Uterus (tissue), 2 donors: ENCODE data around the gene TADA2B.

Experiments
- POLR2A ChIP-seq, 2 donors: fragments of 450-650 bp; IDR thresholded peaks; one replicate each; pipeline ENCODE4 v1.6.1; 2016; ENCODE audit warnings: antibody characterized with exemption in 2 of 2, mild to moderate bottlenecking in 1 of 2, moderate library complexity in 1 of 2
- TF ChIP-seq, protein P1 (sequence below), 4 experiments: fragments of 200-600 bp in 2 of 4; fragments of 450-650 bp in 2 of 4; sonication (generic) in 2 of 4; IDR thresholded peaks; one replicate each; pipeline ENCODE4 v1.5.1; 2016 to 2019; ENCODE audit warnings: antibody characterized with exemption in 4 of 4, mild to moderate bottlenecking in 2 of 4, moderate library complexity in 1 of 4

DNA sequence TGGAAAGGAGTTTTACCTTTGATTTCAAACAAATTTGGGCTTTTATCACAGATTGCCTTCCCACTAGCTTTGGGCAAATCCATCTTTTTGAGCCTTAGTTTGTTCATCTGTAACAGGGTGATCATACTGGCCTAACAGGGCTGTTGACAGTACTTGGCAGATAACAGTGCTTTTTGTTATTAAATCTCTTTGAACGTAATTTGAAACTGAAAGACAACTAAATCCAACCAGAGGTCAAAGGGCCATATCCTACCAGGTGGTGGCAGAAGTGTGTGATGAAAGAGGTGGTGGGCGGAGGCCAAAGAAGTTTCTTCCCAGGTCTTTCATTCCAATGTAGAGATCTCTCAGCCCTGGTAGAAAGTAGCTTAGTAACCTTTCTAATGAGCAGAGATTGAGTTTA is 35.2 kb upstream of the TADA2B start:
- TF ChIP-seq, protein P1, sequence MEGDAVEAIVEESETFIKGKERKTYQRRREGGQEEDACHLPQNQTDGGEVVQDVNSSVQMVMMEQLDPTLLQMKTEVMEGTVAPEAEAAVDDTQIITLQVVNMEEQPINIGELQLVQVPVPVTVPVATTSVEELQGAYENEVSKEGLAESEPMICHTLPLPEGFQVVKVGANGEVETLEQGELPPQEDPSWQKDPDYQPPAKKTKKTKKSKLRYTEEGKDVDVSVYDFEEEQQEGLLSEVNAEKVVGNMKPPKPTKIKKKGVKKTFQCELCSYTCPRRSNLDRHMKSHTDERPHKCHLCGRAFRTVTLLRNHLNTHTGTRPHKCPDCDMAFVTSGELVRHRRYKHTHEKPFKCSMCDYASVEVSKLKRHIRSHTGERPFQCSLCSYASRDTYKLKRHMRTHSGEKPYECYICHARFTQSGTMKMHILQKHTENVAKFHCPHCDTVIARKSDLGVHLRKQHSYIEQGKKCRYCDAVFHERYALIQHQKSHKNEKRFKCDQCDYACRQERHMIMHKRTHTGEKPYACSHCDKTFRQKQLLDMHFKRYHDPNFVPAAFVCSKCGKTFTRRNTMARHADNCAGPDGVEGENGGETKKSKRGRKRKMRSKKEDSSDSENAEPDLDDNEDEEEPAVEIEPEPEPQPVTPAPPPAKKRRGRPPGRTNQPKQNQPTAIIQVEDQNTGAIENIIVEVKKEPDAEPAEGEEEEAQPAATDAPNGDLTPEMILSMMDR (IDR thresholded peaks at IDR 0.05), result no peak
- TF ChIP-seq POLR2A (IDR thresholded peaks at IDR 0.05), result no peak
